Measurements from ENCODE around the gene SLC25A43. TPM values are rescaled to one million over a fixed set of nuclear protein-coding genes. Genes with fewer than 3 reads are reported as not detected.
"Not testable (repeated sequence)": the region's sequence is repeated elsewhere in the genome, so short reads cannot be mapped to it uniquely, and the experiment has no call there.

Gene SLC25A43
- total RNA-seq, 1 experiment from 2014 or later, result 4.5 TPM

DNA sequence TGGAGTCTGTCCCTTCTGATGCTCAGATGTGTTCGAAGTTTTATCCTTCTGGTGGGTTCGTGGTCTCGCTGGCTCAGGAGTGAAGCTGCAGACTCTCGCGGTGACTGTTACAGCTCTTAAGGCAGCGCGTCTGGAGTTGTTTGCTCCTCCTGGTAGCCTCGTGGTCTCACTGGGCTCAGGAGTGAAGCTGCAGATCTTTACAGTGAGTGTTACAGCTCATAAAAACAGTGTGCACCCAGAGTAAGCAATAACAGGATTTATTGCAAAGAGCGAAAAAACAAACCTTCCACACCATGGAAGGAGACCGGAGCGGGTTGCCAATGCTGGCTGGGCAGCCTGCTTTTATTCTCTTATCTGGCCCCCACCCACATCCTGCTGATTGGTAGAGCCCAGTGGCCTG lies 87.6 kb downstream of the SLC25A43 start:
- Mint-ChIP-seq H3K9me3 (no peaks in the 10 kb centered on the region), H3K4me3 (no peak overlapping the region), H3K27ac (no peak overlapping the region), H3K4me1 (no peaks in the 10 kb centered on the region), H3K36me3 (no peaks in the 10 kb centered on the region), H3K27me3 (ENCODE audit: low read depth) (peaks cover 17% of the 10 kb centered on the region)
- ATAC-seq (no peak), DNase-seq (ENCODE audit: low spot score) (no peak)
- ChIA-PET POLR2A (interaction anchor here (0.7 kb wide), 1 partner anchor 11 kb away, joined by 3 read pairs; no protein-coding TSS in a partner anchor), CTCF (interaction anchor here (3.7 kb wide), 1 partner anchor 26 kb away, joined by 36 read pairs; no protein-coding TSS in a partner anchor)
- TF ChIP-seq, protein P1, sequence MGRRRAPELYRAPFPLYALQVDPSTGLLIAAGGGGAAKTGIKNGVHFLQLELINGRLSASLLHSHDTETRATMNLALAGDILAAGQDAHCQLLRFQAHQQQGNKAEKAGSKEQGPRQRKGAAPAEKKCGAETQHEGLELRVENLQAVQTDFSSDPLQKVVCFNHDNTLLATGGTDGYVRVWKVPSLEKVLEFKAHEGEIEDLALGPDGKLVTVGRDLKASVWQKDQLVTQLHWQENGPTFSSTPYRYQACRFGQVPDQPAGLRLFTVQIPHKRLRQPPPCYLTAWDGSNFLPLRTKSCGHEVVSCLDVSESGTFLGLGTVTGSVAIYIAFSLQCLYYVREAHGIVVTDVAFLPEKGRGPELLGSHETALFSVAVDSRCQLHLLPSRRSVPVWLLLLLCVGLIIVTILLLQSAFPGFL (CRISPR knock-in tag; IDR thresholded peaks at IDR 0.05; ENCODE audit: borderline replicate concordance), result no peak
- TF ChIP-seq, protein P2, sequence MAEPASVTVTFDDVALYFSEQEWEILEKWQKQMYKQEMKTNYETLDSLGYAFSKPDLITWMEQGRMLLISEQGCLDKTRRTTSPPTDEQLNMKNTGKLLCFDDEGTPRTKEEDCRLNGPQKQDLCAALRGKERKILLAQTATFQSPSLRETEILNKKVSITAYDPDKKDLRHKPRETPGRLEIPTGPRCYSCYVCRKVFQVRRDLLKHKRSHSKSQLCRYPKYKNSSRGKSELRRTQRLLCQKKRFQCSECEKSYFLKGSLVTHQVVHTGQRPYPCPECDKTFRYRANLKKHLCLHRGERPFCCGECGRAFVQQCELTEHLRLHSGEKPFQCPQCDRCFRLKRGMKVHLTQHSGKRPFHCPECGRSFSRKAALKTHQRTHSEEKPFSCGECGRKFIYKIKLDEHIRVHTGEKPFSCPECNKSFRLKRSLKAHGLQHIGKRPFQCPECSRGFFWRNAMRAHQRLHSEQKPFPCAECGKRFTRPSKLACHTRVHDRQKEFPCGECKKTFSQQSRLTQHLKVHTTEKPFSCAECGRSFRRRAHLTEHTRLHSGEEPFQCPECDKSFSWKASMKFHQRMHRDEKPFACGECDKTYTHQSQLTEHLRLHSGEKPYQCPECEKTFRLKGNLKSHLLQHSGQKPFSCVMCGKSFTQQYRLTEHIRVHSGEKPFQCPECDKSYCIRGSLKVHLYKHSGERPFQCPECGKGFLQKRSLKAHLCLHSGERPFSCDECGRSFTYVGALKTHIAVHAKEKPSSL (CRISPR knock-in tag; conservative IDR thresholded peaks at IDR 0.05), result no peak
- no peak for TF ChIP-seq NFYB (CRISPR knock-in tag; conservative IDR thresholded peaks at IDR 0.05; ENCODE audit: low read depth)
- no peak for TF ChIP-seq PRRX2 (CRISPR knock-in tag; IDR thresholded peaks at IDR 0.05)
- TF ChIP-seq TEAD1 (CRISPR knock-in tag; IDR thresholded peaks at IDR 0.05), result no peak
- no peak for TF ChIP-seq ATF2 (CRISPR knock-in tag; IDR thresholded peaks at IDR 0.05; ENCODE audit: borderline replicate concordance, low read depth)
- TF ChIP-seq RORB (CRISPR knock-in tag; IDR thresholded peaks at IDR 0.05), result no peak
- TF ChIP-seq IRF2 (CRISPR knock-in tag; IDR thresholded peaks at IDR 0.05; ENCODE audit: borderline replicate concordance, low read depth), result no peak
- TF ChIP-seq, protein P3, sequence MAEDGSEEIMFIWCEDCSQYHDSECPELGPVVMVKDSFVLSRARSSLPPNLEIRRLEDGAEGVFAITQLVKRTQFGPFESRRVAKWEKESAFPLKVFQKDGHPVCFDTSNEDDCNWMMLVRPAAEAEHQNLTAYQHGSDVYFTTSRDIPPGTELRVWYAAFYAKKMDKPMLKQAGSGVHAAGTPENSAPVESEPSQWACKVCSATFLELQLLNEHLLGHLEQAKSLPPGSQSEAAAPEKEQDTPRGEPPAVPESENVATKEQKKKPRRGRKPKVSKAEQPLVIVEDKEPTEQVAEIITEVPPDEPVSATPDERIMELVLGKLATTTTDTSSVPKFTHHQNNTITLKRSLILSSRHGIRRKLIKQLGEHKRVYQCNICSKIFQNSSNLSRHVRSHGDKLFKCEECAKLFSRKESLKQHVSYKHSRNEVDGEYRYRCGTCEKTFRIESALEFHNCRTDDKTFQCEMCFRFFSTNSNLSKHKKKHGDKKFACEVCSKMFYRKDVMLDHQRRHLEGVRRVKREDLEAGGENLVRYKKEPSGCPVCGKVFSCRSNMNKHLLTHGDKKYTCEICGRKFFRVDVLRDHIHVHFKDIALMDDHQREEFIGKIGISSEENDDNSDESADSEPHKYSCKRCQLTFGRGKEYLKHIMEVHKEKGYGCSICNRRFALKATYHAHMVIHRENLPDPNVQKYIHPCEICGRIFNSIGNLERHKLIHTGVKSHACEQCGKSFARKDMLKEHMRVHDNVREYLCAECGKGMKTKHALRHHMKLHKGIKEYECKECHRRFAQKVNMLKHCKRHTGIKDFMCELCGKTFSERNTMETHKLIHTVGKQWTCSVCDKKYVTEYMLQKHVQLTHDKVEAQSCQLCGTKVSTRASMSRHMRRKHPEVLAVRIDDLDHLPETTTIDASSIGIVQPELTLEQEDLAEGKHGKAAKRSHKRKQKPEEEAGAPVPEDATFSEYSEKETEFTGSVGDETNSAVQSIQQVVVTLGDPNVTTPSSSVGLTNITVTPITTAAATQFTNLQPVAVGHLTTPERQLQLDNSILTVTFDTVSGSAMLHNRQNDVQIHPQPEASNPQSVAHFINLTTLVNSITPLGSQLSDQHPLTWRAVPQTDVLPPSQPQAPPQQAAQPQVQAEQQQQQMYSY (CRISPR knock-in tag; IDR thresholded peaks at IDR 0.05), result no peak
- TF ChIP-seq TP53 (CRISPR knock-in tag; IDR thresholded peaks at IDR 0.05), result no peak
- no peak for TF ChIP-seq NR2C2 (CRISPR knock-in tag; IDR thresholded peaks at IDR 0.05)
- no peak for TF ChIP-seq ZBTB21 (CRISPR knock-in tag; IDR thresholded peaks at IDR 0.05; ENCODE audit: borderline replicate concordance)
- no peak for TF ChIP-seq HMGA2 (CRISPR knock-in tag; IDR thresholded peaks at IDR 0.05)
- no peak for TF ChIP-seq NFATC4 (CRISPR knock-in tag; IDR thresholded peaks at IDR 0.05)
- no peak for TF ChIP-seq CTCF (IDR thresholded peaks at IDR 0.05)
- TF ChIP-seq MAX (CRISPR knock-in tag; IDR thresholded peaks at IDR 0.05), result no peak
- TF ChIP-seq NFE2L1 (CRISPR knock-in tag; IDR thresholded peaks at IDR 0.05), result no peak
- TF ChIP-seq MYBL2 (CRISPR knock-in tag; IDR thresholded peaks at IDR 0.05), result no peak
- TF ChIP-seq, protein P4, sequence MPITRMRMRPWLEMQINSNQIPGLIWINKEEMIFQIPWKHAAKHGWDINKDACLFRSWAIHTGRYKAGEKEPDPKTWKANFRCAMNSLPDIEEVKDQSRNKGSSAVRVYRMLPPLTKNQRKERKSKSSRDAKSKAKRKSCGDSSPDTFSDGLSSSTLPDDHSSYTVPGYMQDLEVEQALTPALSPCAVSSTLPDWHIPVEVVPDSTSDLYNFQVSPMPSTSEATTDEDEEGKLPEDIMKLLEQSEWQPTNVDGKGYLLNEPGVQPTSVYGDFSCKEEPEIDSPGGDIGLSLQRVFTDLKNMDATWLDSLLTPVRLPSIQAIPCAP (CRISPR knock-in tag; IDR thresholded peaks at IDR 0.05), result no peak
- no peak for TF ChIP-seq ZNF317 (CRISPR knock-in tag; IDR thresholded peaks at IDR 0.05; ENCODE audit: borderline replicate concordance, low read depth)

GRCh38 chrX:119487766-119488165 lies 88.6 kb downstream of the SLC25A43 start:
- POLR2A ChIA-PET, result interaction anchor here (0.5 kb wide), 1 partner anchor 19 kb away, joined by 3 read pairs; the partner anchor contains the start of gene SLC25A5
- H3K27ac Mint-ChIP-seq; H3K4me1 Mint-ChIP-seq; DNase-seq (ENCODE audit: low spot score); H3K4me3 Mint-ChIP-seq; ATAC-seq; H3K9me3 Mint-ChIP-seq; H3K36me3 Mint-ChIP-seq: not testable (repeated sequence)
- CTCF ChIA-PET, result interaction anchor here (3.7 kb wide), 1 partner anchor 25 kb away, joined by 36 read pairs; no protein-coding TSS in a partner anchor
- peaks cover 10% of the 10 kb centered on the region for H3K27me3 Mint-ChIP-seq (ENCODE audit: low read depth)

Measured in WTC11 (cell line).